GM21576 (cell line): ENCODE measurements around the gene FAM83D.
"Not testable (repeated sequence)": the region's sequence is repeated elsewhere in the genome, so short reads cannot be mapped to it uniquely, and the experiment has no call there.

Source experiments
- ATAC-seq: cut with Tn5 transposase; IDR thresholded peaks from one replicate; pipeline ENCODE4 v1.9.1; 2021; ENCODE audit warnings: mild to moderate bottlenecking, moderate library complexity; ENCODE audit not compliant: unreplicated experiment

The FAM83D gene

GRCh38 chr20:38932457-38933120 is 6.4 kb downstream of the FAM83D start:
- no peak for ATAC-seq

DNA sequence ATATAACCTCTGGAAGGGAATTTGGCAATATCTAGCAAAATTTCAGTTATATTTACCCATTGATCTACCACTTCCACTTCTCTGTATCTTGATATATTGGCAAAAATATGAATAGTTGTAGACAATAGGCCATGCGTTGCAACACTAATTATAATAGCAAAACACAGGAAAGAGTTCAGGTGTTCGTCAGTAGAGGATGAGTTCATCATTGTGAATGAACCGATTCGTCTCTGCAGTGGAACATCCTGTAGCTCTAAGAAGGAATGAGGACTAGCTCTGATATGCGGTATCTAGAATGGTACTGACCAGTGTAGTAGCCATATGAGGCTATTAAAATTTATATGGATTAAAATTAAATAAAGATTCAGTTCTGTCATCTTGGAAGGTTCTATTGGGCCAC is 8.3 kb downstream of the FAM83D start:
- ATAC-seq, result no peak

- no peak for ATAC-seq
Measured at GRCh38 chr20:38935285-38935684, 9.1 kb downstream of the FAM83D start.

DNA sequence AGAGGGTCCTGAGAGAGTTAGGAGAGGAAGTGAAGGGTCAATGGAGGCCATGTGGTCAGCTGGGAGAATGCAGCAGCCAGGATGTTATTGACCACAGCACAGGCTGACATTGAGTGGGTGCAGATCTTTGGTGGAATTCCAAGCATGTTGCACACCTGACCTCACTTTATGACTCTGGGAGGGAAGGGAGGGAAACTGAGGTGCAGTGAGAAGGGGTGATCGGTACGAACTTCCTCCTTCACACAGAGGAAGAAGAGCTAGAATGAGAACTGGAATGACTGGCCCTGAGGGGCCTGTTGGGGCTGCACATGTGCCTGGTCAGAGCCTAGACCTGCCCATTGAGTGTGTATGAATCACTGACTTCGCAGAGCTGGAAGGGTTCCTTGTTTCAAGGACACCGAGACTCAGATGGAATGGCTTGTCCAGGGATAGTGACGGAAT is 9.8 kb downstream of the FAM83D start:
- ATAC-seq, result no peak

GRCh38 chr20:38937000-38937399 is 10.8 kb downstream of the FAM83D start:
- no peak for ATAC-seq

DNA sequence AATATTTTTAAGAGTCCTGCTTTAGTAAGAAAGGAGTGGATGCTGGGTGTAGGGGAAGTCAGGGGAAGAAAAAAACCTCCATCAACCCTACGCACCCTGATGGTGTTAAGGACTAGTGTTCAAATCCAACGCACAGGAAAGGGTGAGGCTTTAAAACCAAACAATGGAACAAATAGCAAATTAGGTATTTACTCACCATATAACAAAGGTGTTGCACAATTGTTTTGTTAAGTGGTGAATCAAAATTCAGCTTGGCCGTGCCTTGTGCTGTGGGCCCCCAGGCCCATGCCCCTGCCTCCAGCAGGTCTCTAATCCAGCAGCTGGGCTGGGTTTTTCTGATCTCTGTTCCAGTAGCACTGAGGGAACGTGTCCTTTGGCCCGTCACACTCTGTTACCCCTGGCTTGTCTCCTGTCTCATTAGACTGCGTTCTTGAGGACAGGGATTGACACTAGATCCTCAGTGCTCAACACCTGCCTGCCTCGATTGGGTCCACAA is 11.8 kb downstream of the FAM83D start:
- no peak for ATAC-seq

DNA sequence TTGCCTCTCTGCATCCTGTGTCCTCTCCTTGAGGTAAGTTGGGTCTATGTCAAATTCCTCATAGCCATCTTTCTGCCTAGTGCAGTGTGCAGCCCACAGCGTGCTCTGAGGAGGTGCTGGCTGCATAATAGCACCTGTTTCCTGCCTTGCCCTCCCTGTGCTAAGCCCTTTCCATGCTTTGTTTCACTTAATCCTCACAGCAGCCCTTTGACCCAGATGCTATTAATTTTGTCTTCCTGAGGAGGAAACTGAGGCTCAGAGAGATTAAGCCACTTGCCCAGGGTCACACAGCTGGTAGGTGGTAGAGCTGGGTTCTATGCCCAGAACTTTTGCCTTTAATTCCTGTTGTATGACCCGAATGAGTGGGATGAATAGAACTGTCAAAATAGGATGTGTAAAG is 13.5 kb downstream of the FAM83D start:
- no peak for ATAC-seq

- ATAC-seq, result no peak
Measured at GRCh38 chr20:38940644-38941043, 14.4 kb downstream of the FAM83D start.

DNA sequence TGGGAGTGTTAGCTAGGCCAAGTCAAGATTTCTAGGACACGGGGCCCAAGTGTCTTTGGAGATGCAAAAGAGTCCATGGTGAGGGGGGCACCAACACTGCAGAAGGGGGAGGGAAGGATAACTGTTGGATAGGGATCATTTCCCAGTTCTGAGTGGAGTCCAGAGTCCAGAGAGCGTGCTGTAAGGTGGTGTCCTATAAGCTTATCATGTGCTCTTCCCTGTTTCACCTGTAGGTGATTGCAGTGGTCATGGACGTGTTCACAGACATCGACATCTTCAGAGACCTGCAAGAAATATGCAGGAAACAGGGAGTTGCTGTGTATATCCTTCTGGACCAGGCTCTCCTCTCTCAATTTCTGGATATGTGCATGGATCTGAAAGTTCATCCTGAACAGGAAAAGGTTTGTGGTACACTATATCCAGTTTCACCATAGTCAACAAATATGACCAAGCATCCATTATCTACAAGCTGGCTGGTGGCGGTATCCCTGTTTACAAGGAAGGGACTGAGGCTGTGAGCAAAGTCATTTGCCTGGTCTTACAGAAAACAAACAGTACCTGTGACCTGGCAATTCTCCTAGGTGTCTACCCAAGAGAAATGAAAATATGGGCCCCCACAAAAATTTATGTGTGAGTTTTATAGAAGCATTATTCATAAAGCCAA is 15.6 kb downstream of the FAM83D start:
- no peak for ATAC-seq

DNA sequence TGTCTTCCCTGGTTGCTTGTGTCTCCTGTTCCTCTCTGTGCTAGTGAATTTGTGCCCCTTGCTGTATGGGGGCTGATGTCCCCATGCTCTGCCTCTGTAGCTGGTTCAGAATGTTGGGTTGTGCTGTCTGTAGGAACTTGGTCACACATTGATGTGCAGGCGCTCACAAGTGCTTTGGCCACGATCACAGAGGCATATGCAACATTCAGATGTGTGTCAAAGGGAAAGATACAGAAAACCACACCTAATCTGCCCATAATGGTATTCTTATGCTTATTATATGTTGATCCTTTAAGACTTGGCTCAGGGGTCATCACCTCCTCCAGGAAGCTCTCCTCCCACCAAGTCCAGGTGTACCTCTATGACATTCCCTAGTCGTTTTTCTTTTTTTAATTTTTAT is 18.8 kb downstream of the FAM83D start:
- no peak for ATAC-seq

DNA sequence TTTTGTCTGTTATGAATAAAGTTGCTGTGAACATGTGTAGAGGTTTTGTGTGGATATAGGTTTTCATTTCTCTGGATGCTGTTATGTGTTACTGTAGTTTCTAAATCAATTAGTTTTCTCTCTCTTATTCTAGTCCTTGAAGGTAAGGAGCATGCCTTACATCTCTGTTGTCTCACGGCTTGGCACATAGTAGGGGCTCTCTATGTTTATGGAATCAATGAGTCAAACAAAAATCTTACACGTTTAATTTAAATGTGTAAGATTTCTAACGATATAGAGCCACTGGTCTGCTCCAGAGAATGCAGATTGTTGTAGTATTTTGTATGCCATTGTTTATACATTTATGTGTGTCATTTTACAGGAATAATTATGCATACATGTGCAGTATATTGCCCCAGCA is 20.6 kb downstream of the FAM83D start:
- no peak for ATAC-seq

GRCh38 chr20:38947931-38948362 is 21.7 kb downstream of the FAM83D start:
- no peak for ATAC-seq

DNA sequence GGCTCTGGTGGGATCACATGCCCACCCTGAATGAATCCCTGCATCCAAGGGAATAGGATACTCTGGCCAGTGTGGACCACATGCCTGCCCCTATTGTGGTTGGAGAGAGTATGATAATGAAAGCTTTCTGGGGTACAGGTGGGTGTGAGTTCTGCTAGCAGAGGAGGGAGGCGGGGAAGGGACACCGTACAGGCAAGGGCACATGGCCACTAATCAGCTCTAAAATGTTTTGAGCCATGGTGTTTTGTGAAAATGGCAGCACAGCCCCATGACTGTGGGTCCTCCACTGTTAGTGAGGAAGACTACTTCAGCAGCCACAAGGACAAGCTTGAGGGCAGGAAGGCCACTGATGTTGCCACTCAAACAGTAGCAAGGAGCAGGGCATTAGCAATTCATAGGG is 24.0 kb downstream of the FAM83D start:
- ATAC-seq, result no peak

DNA sequence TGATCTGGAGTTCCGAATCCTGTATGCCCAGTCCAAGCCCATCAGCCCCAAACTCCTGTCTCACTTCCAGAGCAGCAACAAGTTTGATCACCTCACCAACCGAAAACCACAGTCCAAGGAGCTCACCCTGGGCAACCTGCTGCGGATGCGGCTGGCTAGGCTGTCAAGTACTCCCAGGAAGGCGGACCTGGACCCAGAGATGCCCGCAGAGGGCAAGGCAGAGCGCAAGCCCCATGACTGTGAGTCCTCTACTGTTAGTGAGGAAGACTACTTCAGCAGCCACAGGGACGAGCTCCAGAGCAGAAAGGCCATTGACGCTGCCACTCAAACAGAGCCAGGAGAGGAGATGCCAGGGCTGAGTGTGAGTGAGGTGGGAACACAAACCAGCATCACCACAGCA is 25.4 kb downstream of the FAM83D start:
- no peak for ATAC-seq

- ATAC-seq, result no peak
Measured at GRCh38 chr20:38952153-38952552, 25.9 kb downstream of the FAM83D start.

- ATAC-seq, result no peak
Measured at GRCh38 chr20:38953630-38954340, 27.6 kb downstream of the FAM83D start.

- ATAC-seq, result no peak
Measured at GRCh38 chr20:38957235-38957876, 31.1 kb downstream of the FAM83D start.

DNA sequence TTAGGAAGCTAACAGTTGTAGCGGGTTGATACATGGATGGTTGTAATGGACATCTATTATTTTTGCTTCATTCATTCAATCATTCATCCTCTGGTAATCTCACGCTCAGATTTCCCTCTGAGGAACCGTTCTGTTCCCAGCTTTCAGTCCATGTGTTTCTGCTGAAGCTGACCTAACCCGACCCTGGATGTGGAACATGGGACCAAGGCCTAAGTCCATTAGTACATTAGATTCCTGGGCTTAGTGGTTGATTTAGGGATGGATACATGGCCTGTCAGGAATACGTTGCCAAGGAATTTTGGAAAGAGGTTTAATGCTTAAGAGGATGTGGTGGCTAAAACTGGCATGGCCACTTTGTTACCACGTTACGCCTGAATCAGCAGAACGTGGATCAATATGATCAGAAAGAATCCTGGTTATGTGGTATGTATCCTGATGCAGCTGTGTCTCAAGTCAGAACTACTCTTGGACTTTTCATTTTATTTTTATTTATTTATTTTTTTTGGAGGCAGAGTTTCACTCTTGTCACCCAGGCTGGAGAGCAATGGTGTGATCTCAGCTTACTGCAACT is 31.8 kb downstream of the FAM83D start:
- no peak for ATAC-seq

GRCh38 chr20:38960187-38960687 is 34.0 kb downstream of the FAM83D start:
- ATAC-seq, result not testable (repeated sequence)

DNA sequence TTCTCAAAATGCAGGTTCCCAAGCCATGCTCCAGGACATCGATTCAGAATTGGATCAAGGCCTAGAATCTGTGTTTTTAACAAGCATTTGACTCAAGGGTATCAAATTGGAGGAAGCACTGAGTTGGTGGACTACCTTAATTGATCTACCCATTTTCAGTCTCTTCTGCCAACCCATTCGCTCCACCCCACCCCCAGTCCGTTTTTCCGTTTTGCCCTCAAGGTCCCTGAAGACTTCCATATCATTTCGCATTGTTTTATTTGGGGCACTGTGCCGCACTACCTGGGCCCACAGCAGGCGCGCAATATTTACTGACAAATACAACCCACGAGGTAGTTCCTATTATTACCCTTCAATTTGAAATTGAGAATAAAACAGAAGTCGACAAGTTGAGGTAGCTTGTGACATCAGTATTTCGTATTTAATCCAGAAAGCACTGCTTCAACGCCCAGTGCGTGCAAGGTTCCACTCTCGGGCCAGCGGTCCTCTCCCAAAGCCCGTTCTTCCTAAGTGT is 35.4 kb downstream of the FAM83D start:
- no peak for ATAC-seq
